Heart left ventricle (tissue), 16 donors: ENCODE results near the gene ROR1. TPM values are rescaled to one million over a fixed set of nuclear protein-coding genes. Genes with fewer than 3 reads are reported as not detected.

Experiments used
- ATAC-seq, 4 donors: fragments of 200-7000 bp; cut with Tn5 transposase; one replicate each; pipeline ENCODE4 v1.9.1; 2020 to 2022; ENCODE audit warnings: moderate library complexity in 4 of 4, mild to moderate bottlenecking in 3 of 4, moderate number of reproducible peaks in 1 of 4
- DNase-seq, 5 donors: peaks; one replicate each; pipeline ENCODE4 v3.0.0-alpha.2; 2020
- H3K27ac ChIP-seq, 12 donors: fragments of 200-600 bp; sonication (generic) in 4 of 12; one replicate each; pipeline versions ENCODE4 v1.5.0 to v1.8.0; 2016 to 2022; ENCODE audit warnings: mild to moderate bottlenecking in 2 of 12
- H3K27me3 ChIP-seq, 9 donors: fragments of 200-600 bp; sonication (generic) in 2 of 9; one replicate each; pipeline versions ENCODE4 v1.5.1 to v1.8.0; 2016 to 2022; ENCODE audit warnings: mild to moderate bottlenecking in 3 of 9
- H3K36me3 ChIP-seq, 9 donors: fragments of 200-600 bp; sonication (generic) in 2 of 9; one replicate each; pipeline versions ENCODE4 v1.5.0 to v1.8.0; 2018 to 2022; ENCODE audit warnings: mild to moderate bottlenecking in 2 of 9
- H3K4me1 ChIP-seq, 12 donors: fragments of 200-600 bp; sonication (generic) in 4 of 12; one replicate each; pipeline versions ENCODE4 v1.5.0 to v1.8.0; 2016 to 2022; ENCODE audit warnings: mild to moderate bottlenecking in 3 of 12
- H3K4me3 ChIP-seq, 12 donors: fragments of 200-600 bp; sonication (generic) in 4 of 12; one replicate each; pipeline versions ENCODE4 v1.5.0 to v1.8.0; 2017 to 2022; ENCODE audit warnings: mild to moderate bottlenecking in 9 of 12, moderate library complexity in 4 of 12
- H3K9me3 ChIP-seq, 12 donors: fragments of 200-600 bp; sonication (generic) in 4 of 12; one replicate each; pipeline versions ENCODE4 v1.5.0 to v1.8.0; 2016 to 2022; ENCODE audit warnings: mild to moderate bottlenecking in 1 of 12
- POLR2A ChIP-seq, 2 donors: fragments of 450-650 bp; IDR thresholded peaks; one replicate each; pipeline ENCODE4 v1.6.1; 2017; ENCODE audit warnings: antibody characterized with exemption in 2 of 2, mild to moderate bottlenecking in 2 of 2, moderate library complexity in 2 of 2
- WGBS, 4 donors: extraction: QIAGEN DNeasy Blood & Tissue Kit in 2 of 4; methylation state at CpG; one replicate each; pipeline versions ENCODE4 v1.1.5 to v1.1.7; 2013 to 2018; 5-methylcytosine and 5-hydroxymethylcytosine counted together
- intact Hi-C, 10 donors: fragments of 100-400 bp; cut with DNase I; formaldehyde crosslinking; loops; one replicate each; pipeline versions ENCODE4 v1.11.1 to v1.14.2; 2022
- polyA plus RNA-seq, 2 donors: library from polyadenylated mRNA; stranded (reverse); fragments of 200-250 nt; gene quantifications; one replicate each; pipeline ENCODE4 v1.2.3, GENCODE V29; 2013
- total RNA-seq, 9 donors: library from RNA; depleted of rRNA in 2 of 9; stranded (reverse); fragments of >200 nt in 2 of 9; fragmentation: NEBNext Ultra II Directional in 3 of 9; extraction: Animal tissue kit (Norgen Biotek cat#: 25700) in 3 of 9; gene quantifications; one replicate each; pipeline versions ENCODE4 v1.1.0 to v1.2.4, GENCODE V29; 2016 to 2023
- TF ChIP-seq, protein P1 (sequence below), 12 donors: fragments of 200-600 bp; sonication (generic) in 4 of 12; IDR thresholded peaks; one replicate each; pipeline versions ENCODE4 v1.5.0 to v1.8.0; 2018 to 2022; ENCODE audit warnings: antibody characterized with exemption in 12 of 12, mild to moderate bottlenecking in 5 of 12
- donor health status: ischemic (EF 13 %, LVEDD 7.1; RV severe dilation, severe dysfunction).
- donor health status: healthy with polysubstance abuse.
- donor health status: DM: no; HTN: yes; CAD: no.
- donor health status: DM: no; HTN: no; CAD: no.
- donor health status: ischemic (EF 25% LVEDD 6.9; RV normal size, moderate dysfunction).
- donor health status: ischemic (EF 25% LVEDD 5.7; RV mildly dilated, moderate dysfunction).
- donor health status: healthy.
- donor health status: DM: yes; HTN: yes; CAD: no.
- donor health status: ischemic (EF 35%, LVEDD 5.7; RV mildly dilated, moderate dysfunction).
- donor health status: nonischemic (EF 11% LVEDD 7.7; RV severe dilation, severe dysfunction).
- donor health status: DM: yes; HTN: yes; CAD: no.
- donor health status: PGD.
- donor health status: ischemic (EF 29% LVEDD 5.4; RV normal size, mild dysfunction).
- donor health status: nonischemic (EF 23%, LVEDD 6.1; RV moderate dilation, normal function).

Gene ROR1
- total and polyA plus RNA-seq, 11 donors = 4.1 to 35.3 (median 19.3) TPM

DNA sequence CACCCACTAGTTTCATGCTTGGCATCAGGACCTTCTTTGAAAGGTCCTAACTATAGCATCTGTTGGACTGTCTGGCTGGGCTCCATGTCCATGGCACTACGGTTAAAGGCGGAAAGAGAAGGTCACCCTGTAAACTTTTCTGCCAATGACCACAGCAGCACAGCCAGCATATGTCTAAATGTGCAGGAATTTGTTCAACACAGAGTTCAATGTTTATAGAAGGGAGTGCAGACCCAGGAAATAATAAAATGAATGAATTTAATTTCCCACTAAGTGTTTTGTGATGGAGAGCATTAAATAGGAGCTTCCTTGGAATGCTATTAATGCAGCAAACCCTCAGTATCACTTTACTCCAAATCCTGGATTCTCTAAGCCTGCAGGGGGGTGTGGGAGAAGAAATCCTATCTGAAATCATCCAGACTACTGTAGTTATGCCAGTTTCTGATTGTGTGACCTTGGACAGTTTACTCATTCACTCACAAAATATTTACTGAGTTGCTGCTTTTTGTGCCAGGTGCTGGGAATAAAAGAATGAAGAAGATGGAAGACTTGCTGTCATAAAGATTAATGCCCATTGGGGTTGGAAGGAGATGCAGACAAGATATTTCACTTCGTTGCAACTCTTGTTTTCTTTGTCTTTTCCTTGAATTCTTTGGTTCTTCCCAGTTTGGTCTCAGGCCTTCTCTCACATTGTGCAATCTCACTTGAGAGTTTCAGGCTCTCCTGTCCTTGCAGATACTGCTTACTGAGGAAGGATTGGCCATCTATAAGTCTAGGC is 195.0 kb downstream of the ROR1 start:
- Histone ChIP-seq H3K9me3 (no peaks in the 10 kb centered on the region), H3K27ac (peak overlapping the region in 7 of 12 donors; percentile 19 to 69 (median 52)), H3K4me3 (no peak overlapping the region), H3K4me1 (peaks cover 0 to 40% (median 10%) of the 10 kb centered on the region in 12 donors), H3K27me3 (no peaks in the 10 kb centered on the region), H3K36me3 (no peaks in the 10 kb centered on the region)
- WGBS, 4 donors = 60 to 73% (median 64%) methylated on average over 3 of the region's 3 CpGs
- DNase-seq (peak in 4 of 5 donors; percentile 57 to 80 (median 68)), ATAC-seq (peak; percentile 71 to 85 (median 80))
- no peak for TF ChIP-seq POLR2A (IDR thresholded peaks at IDR 0.05)
- TF ChIP-seq, protein P1, sequence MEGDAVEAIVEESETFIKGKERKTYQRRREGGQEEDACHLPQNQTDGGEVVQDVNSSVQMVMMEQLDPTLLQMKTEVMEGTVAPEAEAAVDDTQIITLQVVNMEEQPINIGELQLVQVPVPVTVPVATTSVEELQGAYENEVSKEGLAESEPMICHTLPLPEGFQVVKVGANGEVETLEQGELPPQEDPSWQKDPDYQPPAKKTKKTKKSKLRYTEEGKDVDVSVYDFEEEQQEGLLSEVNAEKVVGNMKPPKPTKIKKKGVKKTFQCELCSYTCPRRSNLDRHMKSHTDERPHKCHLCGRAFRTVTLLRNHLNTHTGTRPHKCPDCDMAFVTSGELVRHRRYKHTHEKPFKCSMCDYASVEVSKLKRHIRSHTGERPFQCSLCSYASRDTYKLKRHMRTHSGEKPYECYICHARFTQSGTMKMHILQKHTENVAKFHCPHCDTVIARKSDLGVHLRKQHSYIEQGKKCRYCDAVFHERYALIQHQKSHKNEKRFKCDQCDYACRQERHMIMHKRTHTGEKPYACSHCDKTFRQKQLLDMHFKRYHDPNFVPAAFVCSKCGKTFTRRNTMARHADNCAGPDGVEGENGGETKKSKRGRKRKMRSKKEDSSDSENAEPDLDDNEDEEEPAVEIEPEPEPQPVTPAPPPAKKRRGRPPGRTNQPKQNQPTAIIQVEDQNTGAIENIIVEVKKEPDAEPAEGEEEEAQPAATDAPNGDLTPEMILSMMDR (IDR thresholded peaks at IDR 0.05) = no peak
- intact Hi-C loops = loop anchor here in 1 of 10 donors (5.0 kb wide), 1 partner anchor 73 kb away; no protein-coding TSS in a partner anchor

DNA sequence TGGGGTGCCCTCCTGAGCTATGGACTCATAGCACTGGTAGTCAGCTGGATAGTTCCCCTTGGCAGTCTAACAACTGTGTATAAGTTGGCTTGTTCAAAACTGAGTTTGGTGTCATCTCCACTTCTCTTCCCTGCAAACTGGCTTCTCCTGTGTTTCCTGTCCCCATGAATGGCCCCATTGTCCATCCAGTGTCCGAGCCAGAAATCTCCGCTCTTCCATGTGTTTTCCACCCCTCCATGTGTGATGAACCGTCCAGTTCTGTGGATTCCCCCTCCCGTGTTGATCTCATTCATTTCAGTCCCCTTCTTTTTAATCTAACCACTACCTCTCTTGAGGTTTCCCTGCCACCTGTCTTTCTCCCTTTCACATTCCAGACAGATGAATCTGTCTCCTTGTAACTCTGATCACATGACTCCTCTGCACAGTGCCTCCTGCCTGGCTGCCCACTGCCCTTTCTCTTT is 195.7 kb downstream of the ROR1 start:
- no peaks in the 10 kb centered on the region for H3K36me3 ChIP-seq
- peak overlapping the region in 6 of 12 donors; percentile 19 to 69 (median 56) for H3K27ac ChIP-seq
- DNase-seq (no peak), ATAC-seq (peak in 2 of 4 donors; percentile 10 to 17)
- H3K9me3 ChIP-seq = no peaks in the 10 kb centered on the region
- 60 to 78% (median 76%) methylated on average over 4 of the region's 4 CpGs for WGBS, 4 donors
- peaks cover 0 to 40% (median 10%) of the 10 kb centered on the region in 12 donors for H3K4me1 ChIP-seq
- TF ChIP-seq, protein P1 (IDR thresholded peaks at IDR 0.05) = no peak
- no peak overlapping the region for H3K4me3 ChIP-seq
- intact Hi-C loops = loop anchor here in 1 of 10 donors (5.0 kb wide), 1 partner anchor 73 kb away; no protein-coding TSS in a partner anchor
- no peaks in the 10 kb centered on the region for H3K27me3 ChIP-seq

DNA sequence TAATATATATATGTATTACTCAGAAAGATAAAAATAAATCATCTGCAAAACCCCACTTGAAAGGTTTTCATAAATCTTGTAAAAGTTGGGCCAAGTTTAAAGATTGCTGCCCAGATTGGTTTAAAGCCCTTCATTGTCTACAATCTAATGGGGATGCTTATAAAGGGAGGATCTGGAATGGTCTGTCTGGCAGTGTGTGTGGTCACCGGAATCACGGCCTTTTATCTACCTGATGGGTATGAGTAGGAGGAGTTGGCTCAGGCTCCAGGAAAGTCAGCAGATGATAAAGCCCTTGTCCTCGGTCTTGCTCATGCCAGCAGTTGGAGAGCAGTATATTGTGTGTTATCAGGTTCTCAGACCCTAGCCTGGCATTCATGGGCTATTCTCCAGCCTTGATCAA is 197.7 kb downstream of the ROR1 start:
- Histone ChIP-seq H3K36me3 (no peaks in the 10 kb centered on the region), H3K4me3 (no peak overlapping the region), H3K27me3 (no peaks in the 10 kb centered on the region), H3K4me1 (peaks cover 0 to 40% (median 10%) of the 10 kb centered on the region in 12 donors), H3K9me3 (no peaks in the 10 kb centered on the region), H3K27ac (peak overlapping the region in 1 of 12 donors; percentile 7)
- ATAC-seq (no peak), DNase-seq (no peak)
- intact Hi-C loops = loop anchor here in 1 of 10 donors (10.0 kb wide), 1 partner anchor 63 kb away; no protein-coding TSS in a partner anchor
- WGBS, 4 donors = 34 to 53% (median 46%) methylated on average over 3 of the region's 3 CpGs
- TF ChIP-seq POLR2A (IDR thresholded peaks at IDR 0.05) = no peak
- TF ChIP-seq, protein P1 (IDR thresholded peaks at IDR 0.05) = no peak

DNA sequence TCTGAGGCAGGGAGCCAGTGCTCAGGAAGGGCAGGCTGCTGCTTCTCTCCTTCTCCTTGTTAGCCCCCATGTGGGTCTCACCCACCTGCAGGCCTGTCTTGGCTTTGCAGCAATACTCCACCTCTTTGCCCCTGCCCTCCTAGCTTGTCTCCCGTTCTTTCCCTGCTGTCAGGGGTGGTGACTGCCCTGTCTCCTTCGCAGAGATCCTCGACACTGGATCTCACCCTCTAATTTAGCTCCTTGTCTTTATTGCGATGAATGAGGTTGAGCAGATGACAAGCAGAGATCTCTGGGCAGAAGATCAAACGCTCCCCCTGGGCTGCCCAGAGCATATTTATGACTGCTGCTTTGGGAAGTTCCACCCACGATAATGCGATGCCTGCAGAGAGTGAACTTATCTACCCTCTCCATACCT is 199.2 kb downstream of the ROR1 start:
- TF ChIP-seq, protein P1 (IDR thresholded peaks at IDR 0.05) = no peak
- TF ChIP-seq POLR2A (IDR thresholded peaks at IDR 0.05) = no peak
- no peaks in the 10 kb centered on the region for H3K9me3 ChIP-seq
- intact Hi-C loops = loop anchor here in 1 of 10 donors (10.0 kb wide), 1 partner anchor 62 kb away; no protein-coding TSS in a partner anchor
- no peak overlapping the region for H3K4me3 ChIP-seq
- H3K4me1 ChIP-seq = peaks cover 0 to 37% (median 7%) of the 10 kb centered on the region in 12 donors
- DNase-seq (no peak), ATAC-seq (peak; percentile 17 to 68 (median 30))
- 36 to 50% (median 44%) methylated on average over 7 of the region's 7 CpGs for WGBS, 4 donors
- no peaks in the 10 kb centered on the region for H3K36me3 ChIP-seq
- H3K27ac ChIP-seq = peak overlapping the region in 4 of 12 donors; percentile 14 to 32 (median 24)
- H3K27me3 ChIP-seq = no peaks in the 10 kb centered on the region
